GM18909 (cell line): ENCODE data around the gene MPZL3.

Experiments used
- ATAC-seq: cut with Tn5 transposase; IDR thresholded peaks from one replicate; pipeline ENCODE4 v1.9.1; 2021; ENCODE audit warnings: mild to moderate bottlenecking; ENCODE audit not compliant: unreplicated experiment, poor library complexity

The MPZL3 gene

DNA sequence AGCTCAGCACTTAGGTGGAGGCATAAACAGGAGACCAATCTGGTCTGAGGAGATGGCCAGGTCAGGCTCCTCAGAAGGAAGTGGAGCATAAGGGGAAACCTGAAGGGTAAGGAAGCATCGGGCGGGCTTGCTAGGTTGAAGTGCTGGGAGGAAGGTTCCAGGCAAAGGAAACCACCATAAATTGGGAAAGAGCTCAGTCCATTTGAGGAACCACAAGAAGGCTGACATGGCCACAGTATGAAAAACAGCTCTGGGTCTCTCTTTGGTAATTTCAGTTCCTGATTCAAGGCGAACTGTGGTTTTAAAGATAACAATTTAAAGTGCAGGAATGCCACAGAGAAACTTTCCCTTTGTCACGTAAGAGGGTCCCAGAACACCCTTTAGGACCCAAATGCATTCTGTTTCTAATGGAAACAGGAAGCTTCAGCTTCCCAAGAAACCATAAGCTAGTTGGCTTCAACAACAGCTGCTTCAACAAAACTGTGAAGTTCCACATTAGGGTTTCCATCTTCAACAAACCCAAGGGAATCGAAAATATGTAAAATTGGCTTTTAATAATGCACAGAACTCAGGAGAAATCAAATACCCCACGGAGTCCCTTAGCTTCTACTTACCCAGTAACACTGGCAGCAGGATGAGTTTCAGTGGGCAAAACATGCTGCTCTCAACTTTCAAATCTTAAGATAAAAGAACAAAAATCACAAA lies 37.8 kb downstream of the MPZL3 start:
- no peak for ATAC-seq

- no peak for ATAC-seq
Observed at GRCh38 chr11:118213781-118214180, 38.4 kb downstream of the MPZL3 start.

GRCh38 chr11:118213201-118213600 lies 39.0 kb downstream of the MPZL3 start:
- no peak for ATAC-seq

GRCh38 chr11:118212781-118213191 lies 39.4 kb downstream of the MPZL3 start:
- ATAC-seq, result no peak

DNA sequence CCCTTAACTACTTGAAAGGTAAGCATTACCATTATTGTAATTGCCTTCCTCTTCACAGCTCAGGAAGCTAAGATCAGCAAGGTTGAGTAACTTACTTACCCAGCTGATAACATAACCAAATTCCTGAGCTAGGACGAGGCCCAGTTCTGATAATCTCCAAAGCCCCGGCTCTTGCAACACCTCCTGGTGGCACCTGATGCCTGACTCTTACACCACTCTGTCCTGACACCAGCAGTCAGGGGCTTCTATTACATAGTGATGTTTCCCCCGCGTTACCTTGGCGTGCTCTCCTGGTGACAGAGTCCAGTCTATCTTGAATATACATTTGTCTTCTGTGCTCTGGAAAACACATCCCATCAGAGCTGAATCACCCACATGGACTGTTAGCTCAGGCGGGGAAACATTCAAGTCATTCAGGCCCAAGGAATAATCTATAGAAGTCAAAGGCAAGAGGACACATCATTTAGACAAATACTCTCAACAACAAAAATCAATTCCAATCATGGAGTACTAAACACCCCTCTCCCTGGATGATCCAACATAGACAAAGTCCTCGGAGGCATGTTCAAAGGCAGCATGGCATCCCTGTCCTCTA lies 39.9 kb downstream of the MPZL3 start:
- ATAC-seq, result no peak

- no peak for ATAC-seq
Observed at GRCh38 chr11:118211006-118211405, 41.2 kb downstream of the MPZL3 start.

DNA sequence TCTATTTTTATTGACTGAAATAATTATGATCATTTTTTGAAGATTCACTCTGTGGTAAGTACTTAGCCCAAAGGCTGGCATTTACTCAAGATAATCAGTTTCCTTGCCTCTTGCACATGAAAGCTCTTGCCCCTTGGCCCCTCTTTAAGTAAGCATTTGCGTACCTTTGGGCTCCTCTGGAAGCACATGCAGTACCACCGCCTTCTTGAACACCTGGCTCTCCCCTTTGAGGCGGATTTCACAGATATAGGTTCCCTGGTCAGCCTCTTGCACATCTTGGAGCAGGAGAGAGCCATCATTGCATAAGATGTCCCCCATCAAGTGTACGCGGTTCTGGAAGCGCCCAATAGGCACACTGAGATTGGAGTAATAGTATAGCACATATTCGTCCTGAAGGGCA lies 41.8 kb downstream of the MPZL3 start:
- ATAC-seq, result no peak

- ATAC-seq, result no peak
Observed at GRCh38 chr11:118209033-118209432, 43.1 kb downstream of the MPZL3 start.

GRCh38 chr11:118207079-118207478 lies 45.1 kb downstream of the MPZL3 start:
- ATAC-seq, result no peak

DNA sequence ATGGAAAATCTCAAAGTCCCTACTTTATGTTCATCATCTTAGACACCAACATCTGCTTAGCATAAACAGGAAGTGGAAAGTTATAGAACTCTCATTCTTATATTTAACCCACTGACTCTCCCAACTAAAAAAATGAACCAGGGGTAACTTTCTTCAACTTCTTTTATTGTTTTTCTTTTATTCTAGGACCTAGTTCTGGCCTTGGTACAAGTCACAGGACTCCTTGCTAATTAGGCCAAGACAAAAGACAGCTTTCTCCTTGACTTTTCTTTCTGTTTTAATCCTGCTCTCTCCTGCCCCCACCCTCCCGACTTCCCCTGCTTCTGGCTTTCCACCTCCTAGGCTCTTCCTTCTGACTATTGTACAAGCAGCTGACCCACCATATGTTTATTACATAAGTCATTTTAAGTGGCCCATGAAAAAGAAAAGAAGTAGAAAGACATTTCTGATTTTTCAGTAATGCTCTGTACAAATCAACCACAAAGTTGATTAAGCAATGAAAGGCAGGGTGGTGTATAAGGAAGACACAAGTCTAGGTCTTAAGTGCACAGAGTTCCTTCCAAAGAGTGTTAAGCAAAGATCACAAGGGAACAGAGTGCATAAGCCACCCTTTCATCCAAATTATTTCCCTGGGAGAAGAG lies 45.7 kb downstream of the MPZL3 start:
- no peak for ATAC-seq

DNA sequence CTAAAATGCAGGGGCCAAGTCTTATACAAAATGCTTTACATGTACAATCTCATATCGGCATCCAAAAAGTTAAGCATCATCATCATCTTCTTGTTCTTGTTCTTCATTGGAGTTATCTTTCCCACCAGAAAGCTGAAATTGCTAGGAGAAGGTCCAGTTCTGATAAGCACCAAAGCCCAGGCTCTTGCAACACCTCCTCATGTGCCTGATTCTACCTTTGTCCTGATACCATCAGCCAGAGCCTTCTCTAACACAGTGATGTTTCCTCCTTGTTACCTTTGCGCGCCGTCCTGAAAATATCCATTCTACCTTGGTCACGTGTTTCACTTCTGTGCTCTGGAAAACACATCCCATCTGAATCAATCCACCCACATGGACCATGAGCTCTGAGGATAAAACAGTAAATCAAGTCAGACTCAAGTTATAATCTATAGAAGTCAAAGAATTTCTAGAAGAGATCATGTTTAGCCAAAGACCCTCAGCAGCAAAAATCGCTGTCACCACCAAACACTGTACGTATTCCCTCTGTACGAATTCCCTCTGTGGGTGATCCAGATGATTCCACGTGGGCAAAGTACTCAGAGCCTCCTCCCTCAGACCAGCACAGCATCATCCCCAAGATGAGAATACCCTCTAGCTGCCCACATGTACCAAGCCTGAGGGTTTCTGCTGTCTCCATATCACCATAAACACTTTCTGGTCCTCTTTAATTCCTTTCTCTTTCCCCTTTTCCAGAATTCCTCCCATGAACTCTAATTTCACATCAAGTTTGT lies 46.4 kb downstream of the MPZL3 start:
- ATAC-seq, result no peak

GRCh38 chr11:118202599-118203422 lies 49.4 kb downstream of the MPZL3 start:
- peak; percentile 74 for ATAC-seq

DNA sequence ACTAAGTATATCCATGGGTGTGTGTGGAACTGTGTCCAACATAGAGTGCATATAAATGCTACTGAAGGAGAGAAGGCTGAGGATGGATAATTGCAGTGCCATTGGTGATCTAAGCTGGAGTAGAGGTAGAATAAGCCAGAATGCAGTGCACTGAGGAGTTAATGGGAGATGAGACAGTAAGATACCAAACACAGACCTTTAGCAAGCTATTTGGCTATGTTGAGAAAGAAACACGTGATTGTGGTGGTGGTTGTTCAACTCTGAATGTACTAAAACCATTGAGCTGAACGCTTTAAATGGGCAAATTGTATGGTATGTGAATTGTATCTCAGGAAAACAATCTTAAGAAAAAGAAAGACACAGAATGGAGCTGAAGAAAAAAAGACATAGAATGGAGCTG lies 50.2 kb downstream of the MPZL3 start:
- no peak for ATAC-seq

DNA sequence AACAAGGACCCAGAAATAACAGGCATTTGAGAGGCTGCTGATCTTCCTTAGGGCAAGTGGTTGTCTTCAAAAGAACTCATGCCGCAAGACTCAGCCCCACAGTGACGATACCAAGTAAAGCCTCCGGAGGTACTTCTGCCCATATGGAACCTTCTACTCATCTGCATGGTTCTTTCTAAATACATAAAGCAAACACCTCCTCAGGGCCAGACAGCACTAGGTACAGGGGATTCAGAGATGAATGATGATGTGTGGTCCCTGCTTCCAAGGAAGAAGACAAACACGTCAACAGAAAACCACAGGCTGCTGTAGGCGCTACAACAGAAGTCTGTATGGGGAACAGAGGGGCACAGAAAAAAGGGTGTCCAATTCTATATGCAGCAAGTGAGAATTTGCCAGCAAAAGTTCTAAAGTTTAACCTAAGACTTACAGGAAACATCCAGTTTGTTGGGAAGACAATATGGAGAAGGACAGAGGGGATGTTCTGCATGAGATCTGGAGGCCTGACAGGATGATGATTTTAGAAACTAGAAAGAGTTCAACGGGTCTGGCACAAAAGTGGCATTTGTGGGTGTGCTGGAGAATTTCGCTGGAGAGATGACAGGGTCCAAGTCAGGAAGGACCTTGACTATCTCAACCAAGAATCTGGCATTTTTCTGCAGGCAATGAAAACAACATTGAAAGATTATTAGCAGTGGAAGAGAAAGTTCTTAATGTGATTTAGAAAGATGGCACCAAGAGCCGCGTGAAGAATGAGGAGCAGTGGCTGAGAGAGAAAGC lies 51.1 kb downstream of the MPZL3 start:
- no peak for ATAC-seq

DNA sequence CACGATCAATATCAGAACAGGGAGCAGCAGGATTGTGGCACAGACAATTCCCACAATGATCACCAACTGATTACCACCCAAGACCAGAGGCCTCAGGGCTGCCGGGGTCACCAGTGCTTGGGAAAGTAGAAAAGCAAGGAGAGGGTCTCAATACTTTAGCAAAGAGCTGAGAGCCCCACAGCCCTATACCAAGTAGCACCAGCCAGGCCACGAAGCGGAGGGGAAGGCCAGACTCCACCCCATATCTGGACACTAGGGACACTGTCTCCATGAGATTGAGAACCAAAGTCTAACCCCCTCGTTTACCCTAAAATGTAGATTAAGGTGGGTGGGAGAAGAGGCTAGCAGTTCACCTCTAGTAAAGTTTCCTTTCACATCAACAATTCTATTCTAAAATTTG lies 51.7 kb downstream of the MPZL3 start:
- ATAC-seq, result no peak

- ATAC-seq, result no peak
Observed at GRCh38 chr11:118199135-118199534, 53.0 kb downstream of the MPZL3 start.

- ATAC-seq, result no peak
Observed at GRCh38 chr11:118198370-118198769, 53.8 kb downstream of the MPZL3 start.

DNA sequence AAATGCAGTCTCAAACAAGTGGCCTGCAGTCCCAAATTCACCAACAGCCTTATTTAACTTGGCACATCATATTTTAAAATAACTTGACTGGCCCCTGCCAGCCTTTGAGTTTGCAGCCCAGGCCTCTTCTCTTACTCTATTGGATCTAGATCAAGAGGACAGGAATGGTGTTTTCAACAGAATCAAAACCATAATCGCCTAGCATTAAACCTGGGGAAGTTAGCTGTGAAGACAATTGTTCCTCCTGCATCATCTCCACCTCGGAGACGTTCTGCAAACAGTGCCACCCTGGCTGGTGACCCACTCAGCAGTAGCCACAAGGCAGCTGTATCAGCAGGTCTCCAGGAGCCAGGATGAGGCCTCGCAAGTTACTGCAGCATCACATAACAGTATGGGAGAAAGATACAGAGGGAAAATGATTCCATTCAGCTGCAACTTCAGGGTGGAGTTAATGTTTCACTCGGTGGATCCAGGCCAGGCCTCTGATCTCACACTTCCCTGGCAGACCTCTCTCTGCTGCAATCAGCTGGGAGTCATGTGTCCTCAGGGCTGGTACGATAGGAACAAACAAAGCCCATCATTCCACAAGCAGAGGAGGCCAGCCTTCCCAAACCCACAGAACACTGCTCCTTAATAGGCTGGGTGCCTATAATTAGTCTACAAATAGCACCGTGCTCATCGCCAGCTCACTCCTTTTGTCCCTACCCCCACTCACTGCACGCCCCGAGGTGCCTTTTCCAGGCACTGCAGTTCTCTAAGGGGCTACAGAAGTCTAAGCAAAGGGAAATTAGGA lies 57.1 kb downstream of the MPZL3 start:
- ATAC-seq, result no peak
